Retinal pigment epithelial cell (primary cell): ENCODE data around the gene FSTL4.

ENCODE experiments used
- DNase-seq: peaks from one replicate; pipeline ENCODE4 v3.0.0-alpha.2; 2010; ENCODE audit warnings: low read depth
- H3K4me3 ChIP-seq: 2 replicates; pipeline ENCODE4 v1.5.1; 2011; ENCODE audit warnings: mild to moderate bottlenecking, low read length, control low read depth, moderate library complexity
- CTCF ChIP-seq: conservative IDR thresholded peaks from 2 replicates; pipeline ENCODE4 v1.5.1; 2011; ENCODE audit warnings: low read depth, low read length, control low read depth, inconsistent platforms

Gene FSTL4

GRCh38 chr5:133644000-133644865 lies 31.9 kb upstream of the FSTL4 start:
- no peak for DNase-seq
- H3K4me3 ChIP-seq = no peak overlapping the region
- no peak for TF ChIP-seq CTCF

- no peak for DNase-seq
- H3K4me3 ChIP-seq = no peak overlapping the region
- no peak for TF ChIP-seq CTCF
Observed at GRCh38 chr5:133643365-133643764, 31.0 kb upstream of the FSTL4 start.

- H3K4me3 ChIP-seq = no peak overlapping the region
- TF ChIP-seq CTCF = no peak
- no peak for DNase-seq
Observed at GRCh38 chr5:133642153-133642722, 29.9 kb upstream of the FSTL4 start.

GRCh38 chr5:133641683-133642082 lies 29.3 kb upstream of the FSTL4 start:
- no peak for DNase-seq
- H3K4me3 ChIP-seq = no peak overlapping the region
- TF ChIP-seq CTCF = no peak

GRCh38 chr5:133639850-133640528 lies 27.6 kb upstream of the FSTL4 start:
- TF ChIP-seq CTCF = no peak
- DNase-seq = no peak
- no peak overlapping the region for H3K4me3 ChIP-seq

- no peak overlapping the region for H3K4me3 ChIP-seq
- no peak for DNase-seq
- TF ChIP-seq CTCF = no peak
Observed at GRCh38 chr5:133638436-133638835, 26.1 kb upstream of the FSTL4 start.
